Kidney (tissue), 14 donors: ENCODE measurements around the gene AANAT. TPM values are rescaled to one million over a fixed set of nuclear protein-coding genes. Genes with fewer than 3 reads are reported as not detected.

ENCODE experiments used
- DNase-seq, 5 donors: peaks; one replicate each; pipeline ENCODE4 v3.0.0-alpha.2; 2013 to 2020
- FAIRE-seq: peaks from 2 replicates; lab custom pipeline; 2012; peaks lifted over from hg19 to GRCh38; lab: Jason Lieb, UNC
- H3K27ac ChIP-seq, 2 donors: one replicate each; pipeline ENCODE4 v1.7.0; 2013; ENCODE audit warnings: low read depth in 2 of 2, low read length in 2 of 2, inconsistent platforms in 1 of 2
- H3K27me3 ChIP-seq: one replicate; pipeline ENCODE4 v1.7.1; 2013; ENCODE audit warnings: low read length, inconsistent platforms; ENCODE audit not compliant: control insufficient read depth, insufficient read depth
- H3K36me3 ChIP-seq, 3 donors: one replicate each; pipeline versions ENCODE4 v1.7.0 to v1.7.1; 2013; ENCODE audit warnings: low read length in 3 of 3, control low read depth in 1 of 3, inconsistent platforms in 1 of 3; ENCODE audit not compliant: insufficient read depth in 3 of 3, control insufficient read depth in 2 of 3
- H3K4me1 ChIP-seq, 3 donors: one replicate each; pipeline versions ENCODE4 v1.7.0 to v1.7.1; 2013; ENCODE audit warnings: low read length in 3 of 3, inconsistent platforms in 1 of 3, low read depth in 1 of 3; ENCODE audit not compliant: control insufficient read depth in 2 of 3, insufficient read depth in 2 of 3
- H3K4me3 ChIP-seq, 3 donors: one replicate each; pipeline versions ENCODE4 v1.7.0 to v1.8.1; 2013; ENCODE audit warnings: low read length in 3 of 3, control low read depth in 1 of 3, inconsistent platforms in 1 of 3
- H3K9ac ChIP-seq, 3 donors: one replicate each; pipeline versions ENCODE4 v1.7.0 to v1.7.1; 2013; ENCODE audit warnings: low read length in 3 of 3, control low read depth in 1 of 3, inconsistent platforms in 1 of 3
- H3K9me3 ChIP-seq, 3 donors: one replicate each; pipeline versions ENCODE4 v1.7.0 to v1.7.1; 2013; ENCODE audit warnings: low read length in 3 of 3, control low read depth in 1 of 3, inconsistent platforms in 1 of 3; ENCODE audit not compliant: control insufficient read depth in 2 of 3, insufficient read depth in 1 of 3
- CTCF ChIP-seq: IDR thresholded peaks from 3 replicates; pipeline ENCODE4 v1.5.1; 2012; ENCODE audit warnings: mild to moderate bottlenecking, moderate library complexity, borderline replicate concordance; ENCODE audit not compliant: insufficient read depth; ENCODE audit errors: extremely low read depth
- intact Hi-C: fragments of 100-400 bp; cut with DNase I; formaldehyde crosslinking; loops from one replicate; pipeline ENCODE4 v1.11.1; 2022
- polyA plus RNA-seq: library from polyadenylated mRNA; stranded (reverse); fragments of 350-450 nt; fragmentation: Illumina TruSeq; extraction: RNeasy Lipid Tissue Mini Kit (QIAGEN cat#74804); gene quantifications from one replicate; pipeline ENCODE4 v1.2.3, GENCODE V29; 2014; ENCODE audit warnings: low read depth, low replicate concordance; ENCODE audit not compliant: insufficient read depth
- total RNA-seq: library from RNA; stranded (reverse); fragmentation: NEBNext Ultra II Directional; extraction: Animal tissue kit (Norgen Biotek cat#: 25700); gene quantifications from one replicate; pipeline ENCODE4 v1.2.1, GENCODE V29; 2021
- donor health status: control.
- donor health status: control.
- donor health status: control.
- donor health status: control.
- donor health status: control.
- donor health status: DM: yes; HTN: yes; CAD: no.
- donor health status: Normal renal cell carcinoma (clear cell type).

AANAT gene
- total and polyA plus RNA-seq, 2 donors from 2014 or later = not detected

- peak in 1 of 5 donors; percentile 70 for DNase-seq
- intact Hi-C loops = no loop called here
- peaks cover 0 to 3% (median 0%) of the 10 kb centered on the region in 3 donors for H3K4me1 ChIP-seq
- H3K4me3 ChIP-seq = no peak overlapping the region
- no peak overlapping the region for H3K9ac ChIP-seq
- no peak overlapping the region for H3K27ac ChIP-seq
- FAIRE-seq = no peak
- no peaks in the 10 kb centered on the region for H3K9me3 ChIP-seq
- H3K27me3 ChIP-seq = no peaks in the 10 kb centered on the region
- no peaks in the 10 kb centered on the region for H3K36me3 ChIP-seq
- TF ChIP-seq CTCF = no peak
Observed at GRCh38 chr17:76487451-76488192, 20.2 kb downstream of the AANAT start.

GRCh38 chr17:76490112-76490710 lies 22.8 kb downstream of the AANAT start:
- Histone ChIP-seq H3K4me3 (no peak overlapping the region), H3K27ac (no peak overlapping the region), H3K9ac (no peak overlapping the region), H3K36me3 (no peaks in the 10 kb centered on the region), H3K4me1 (peaks cover 0 to 14% (median 4%) of the 10 kb centered on the region in 3 donors), H3K9me3 (no peaks in the 10 kb centered on the region), H3K27me3 (no peaks in the 10 kb centered on the region)
- DNase-seq (peak in 1 of 5 donors; percentile 66), FAIRE-seq (no peak)
- intact Hi-C loops = no loop called here
- TF ChIP-seq CTCF = no peak

- intact Hi-C loops = no loop called here
- no peak overlapping the region for H3K4me3 ChIP-seq
- no peak for TF ChIP-seq CTCF
Observed at GRCh38 chr17:76491271-76492122, 24.1 kb downstream of the AANAT start.

More at GRCh38 chr17:76491271-76492122, 24.1 kb downstream of the AANAT start:
- DNase-seq (peak in 1 of 5 donors; percentile 80), FAIRE-seq (no peak)
- no peak overlapping the region for H3K9ac ChIP-seq
- no peaks in the 10 kb centered on the region for H3K27me3 ChIP-seq
- H3K4me1 ChIP-seq = peaks cover 0 to 16% (median 4%) of the 10 kb centered on the region in 3 donors
- H3K27ac ChIP-seq = no peak overlapping the region
- H3K36me3 ChIP-seq = no peaks in the 10 kb centered on the region
- H3K9me3 ChIP-seq = no peaks in the 10 kb centered on the region
